HG02973 (cell line): ENCODE measurements around the gene SOWAHC.
"Not testable (repeated sequence)": the region's sequence is repeated elsewhere in the genome, so short reads cannot be mapped to it uniquely, and the experiment has no call there.

Experiments used
- ATAC-seq: cut with Tn5 transposase; IDR thresholded peaks from one replicate; pipeline ENCODE4 v1.9.1; 2021; ENCODE audit warnings: moderate library complexity; ENCODE audit not compliant: unreplicated experiment

SOWAHC gene, protein sequence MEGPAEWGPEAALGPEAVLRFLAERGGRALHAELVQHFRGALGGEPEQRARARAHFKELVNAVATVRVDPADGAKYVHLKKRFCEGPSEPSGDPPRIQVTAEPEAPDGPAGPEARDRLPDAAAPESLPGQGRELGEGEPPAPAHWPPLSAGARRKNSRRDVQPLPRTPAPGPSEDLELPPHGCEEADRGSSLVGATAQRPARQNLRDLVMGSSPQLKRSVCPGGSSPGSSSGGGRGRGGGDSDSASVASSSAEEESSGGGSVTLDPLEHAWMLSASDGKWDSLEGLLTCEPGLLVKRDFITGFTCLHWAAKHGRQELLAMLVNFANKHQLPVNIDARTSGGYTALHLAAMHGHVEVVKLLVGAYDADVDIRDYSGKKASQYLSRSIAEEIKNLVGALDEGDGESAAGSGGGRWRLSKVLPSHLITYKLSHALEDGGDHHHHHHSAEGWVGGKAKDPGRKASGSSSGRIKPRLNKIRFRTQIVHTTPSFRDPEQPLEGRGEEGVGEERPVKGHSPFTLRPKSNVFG

DNA sequence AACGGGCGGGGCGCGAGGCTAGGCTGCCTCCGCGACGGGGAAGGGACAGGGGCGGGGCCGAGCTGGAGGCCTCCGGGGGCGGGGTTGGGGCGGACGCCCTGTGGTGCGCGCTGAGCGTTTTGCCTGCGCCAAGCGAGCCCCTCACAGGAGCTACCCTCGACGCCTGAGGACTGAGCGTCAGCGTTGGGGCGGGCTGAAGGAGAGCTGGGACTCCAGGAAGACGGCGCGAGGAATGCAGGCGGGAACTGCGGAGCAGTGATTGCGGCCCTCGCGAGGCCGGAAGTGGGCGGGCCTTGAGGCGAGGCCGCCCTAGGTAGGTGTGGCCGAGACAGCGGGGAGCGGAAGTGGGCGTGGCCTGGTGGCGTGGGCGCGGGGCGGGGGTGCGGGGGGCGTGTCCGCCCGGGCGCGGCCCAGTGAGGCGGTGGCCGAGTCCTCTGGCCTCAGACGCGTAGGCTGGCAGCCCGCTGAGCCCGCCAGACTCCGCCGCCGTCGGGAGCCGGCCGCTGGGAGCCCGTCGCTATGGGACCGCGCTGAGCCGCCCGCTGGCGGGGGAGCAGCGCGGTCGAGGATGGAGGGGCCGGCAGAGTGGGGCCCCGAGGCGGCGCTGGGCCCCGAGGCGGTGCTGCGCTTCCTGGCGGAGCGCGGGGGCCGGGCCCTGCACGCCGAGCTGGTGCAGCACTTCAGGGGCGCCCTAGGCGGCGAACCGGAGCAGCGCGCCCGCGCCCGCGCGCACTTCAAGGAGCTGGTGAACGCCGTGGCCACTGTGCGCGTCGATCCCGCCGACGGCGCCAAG, at the start of gene SOWAHC, which contains the start of gene SEPTIN10:
Gene SOWAHC, plus strand, starts transcription at position 443 of the 793 bp plus-strand sequence. Its CDS starts 126 bp downstream, at position 569.
Gene SEPTIN10, minus strand, starts transcription at position 45 of the 793 bp plus-strand sequence. CDS start 139 bp downstream, outside the sequence.
- peak; percentile 84 for ATAC-seq

DNA sequence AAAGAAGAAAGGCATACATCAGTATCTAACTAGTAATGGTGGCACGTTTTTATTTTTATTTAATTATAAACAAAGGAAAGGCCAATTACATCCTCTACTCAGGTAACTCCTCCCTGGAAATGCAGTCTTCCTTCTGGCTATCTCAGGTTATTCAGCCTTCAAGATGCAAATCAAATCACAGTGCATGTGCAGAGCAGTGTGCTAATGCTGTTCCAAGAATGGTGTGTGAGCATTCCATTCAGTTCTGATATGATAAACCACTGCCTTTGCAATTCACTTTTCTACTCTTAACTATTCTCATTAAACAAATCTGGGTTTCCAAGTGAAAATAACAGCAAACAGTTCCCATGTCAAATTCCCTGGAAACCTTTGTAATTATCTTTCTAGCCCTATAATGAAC, 38.8 kb upstream of the SOWAHC start:
- no peak for ATAC-seq

DNA sequence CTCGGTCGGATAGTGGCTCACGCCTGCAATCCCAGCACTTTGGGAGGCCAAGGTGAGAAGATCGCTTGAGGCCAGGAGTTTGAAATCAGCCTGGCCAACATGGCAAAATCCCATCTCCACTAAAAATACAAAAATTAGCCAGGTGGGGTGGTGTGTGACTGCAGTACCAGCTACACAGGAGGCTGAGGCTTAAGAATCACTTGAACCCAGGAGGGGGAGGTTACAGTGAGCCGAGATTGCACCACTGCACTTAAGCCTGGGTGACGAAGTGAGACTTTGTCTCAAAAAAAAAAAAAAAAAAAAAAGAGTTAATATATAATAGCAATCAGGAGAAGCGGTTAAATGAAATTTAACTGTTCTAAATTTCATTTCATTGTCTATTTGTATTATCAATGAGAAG, 36.5 kb upstream of the SOWAHC start:
- not testable (repeated sequence) for ATAC-seq

DNA sequence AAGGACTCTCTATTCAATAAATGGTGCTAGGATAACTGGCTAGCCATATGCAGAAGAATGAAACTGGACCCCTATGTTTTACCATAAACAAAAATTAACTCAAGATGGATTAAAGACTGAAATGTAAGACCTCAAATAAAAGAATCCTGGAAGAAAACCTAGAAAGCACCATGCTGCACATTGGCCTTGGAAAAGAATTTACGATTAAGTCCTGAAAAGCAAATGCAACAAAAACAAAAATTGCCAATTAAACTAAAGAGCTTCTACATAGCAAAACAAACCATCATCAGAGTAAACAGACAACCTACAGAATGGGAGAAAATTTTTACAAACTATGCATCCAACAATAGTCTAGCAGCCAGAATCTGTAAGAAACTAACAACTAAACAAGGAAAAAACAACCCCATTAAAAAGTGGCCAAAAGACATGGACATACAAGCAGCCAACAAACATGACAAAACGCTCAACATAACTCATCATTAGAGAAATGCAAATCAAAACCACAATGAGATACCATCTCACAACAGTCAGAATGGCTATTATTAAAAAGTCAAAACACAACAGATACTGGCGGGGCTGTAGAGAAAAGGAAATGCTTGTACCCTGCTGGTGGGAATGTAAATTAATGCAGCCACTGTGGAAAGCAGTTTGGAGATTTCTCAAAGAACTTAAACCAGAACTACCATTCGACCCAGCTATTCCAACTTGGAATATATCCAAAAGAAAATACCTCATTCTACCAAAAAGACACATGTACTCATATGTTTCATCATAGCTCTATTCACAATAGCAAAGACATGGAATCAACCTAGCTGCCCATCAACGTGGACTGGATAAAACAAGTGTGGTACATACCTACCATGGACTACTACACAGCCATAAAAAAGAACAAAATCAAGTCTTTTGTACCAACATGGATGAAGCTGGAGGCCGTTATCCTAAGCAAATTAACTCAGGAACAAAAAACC, 31.0 kb upstream of the SOWAHC start:
- no peak for ATAC-seq

DNA sequence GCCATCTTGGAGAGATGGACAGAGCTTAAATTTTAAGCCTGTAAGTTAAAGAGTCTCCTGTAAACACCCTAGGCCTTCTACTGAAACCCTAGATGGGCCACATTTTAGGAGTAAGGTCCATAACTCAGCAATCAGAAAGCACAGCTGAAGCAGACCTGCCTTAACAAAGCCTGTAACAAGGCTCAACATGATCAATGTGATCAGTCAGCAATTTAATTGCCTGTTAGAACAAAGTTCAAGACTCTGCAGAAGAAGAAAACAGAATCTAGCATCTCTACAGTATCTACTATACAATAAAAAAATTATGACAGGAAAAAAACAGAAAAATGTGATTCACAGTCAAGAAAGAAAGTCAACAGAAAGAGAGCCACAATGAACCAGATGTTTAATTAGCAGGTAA, 27.5 kb upstream of the SOWAHC start:
- no peak for ATAC-seq

DNA sequence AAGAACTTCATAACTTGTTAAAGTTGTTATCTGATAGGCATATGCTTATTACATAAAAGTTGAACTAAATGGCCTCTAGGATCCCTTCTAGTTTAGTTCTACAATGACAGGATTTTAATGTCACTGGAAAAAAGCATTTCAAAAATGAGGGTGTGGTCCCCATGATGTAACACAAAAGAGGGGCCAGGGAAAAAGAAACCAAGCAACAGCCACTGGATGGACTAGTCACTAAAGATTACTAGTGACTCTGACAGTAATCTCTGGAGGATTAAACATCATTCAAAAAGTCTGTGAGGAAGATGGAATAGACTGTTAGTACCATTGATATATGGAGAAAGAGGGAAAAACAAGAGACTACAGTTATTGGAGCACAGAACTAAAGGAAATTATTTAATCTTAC, 23.0 kb upstream of the SOWAHC start:
- no peak for ATAC-seq

DNA sequence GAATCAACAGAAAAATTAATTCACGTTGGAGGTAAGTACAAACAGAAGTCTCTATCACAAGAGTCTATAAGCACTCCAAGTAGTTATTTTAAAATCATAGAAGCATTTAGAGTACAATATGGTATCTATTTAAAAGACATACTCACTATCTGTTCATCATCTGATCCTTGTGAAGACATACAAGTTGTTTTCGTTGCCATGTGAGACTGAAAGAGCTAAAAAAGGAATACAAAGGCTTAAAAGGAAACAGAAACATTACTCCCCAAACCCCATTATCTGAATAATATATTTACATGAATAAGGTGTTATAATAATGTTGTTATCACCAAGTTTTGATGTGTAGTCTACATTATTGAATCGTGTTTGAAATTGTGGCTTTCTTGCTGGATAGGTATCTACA, 21.3 kb upstream of the SOWAHC start:
- ATAC-seq, result no peak

DNA sequence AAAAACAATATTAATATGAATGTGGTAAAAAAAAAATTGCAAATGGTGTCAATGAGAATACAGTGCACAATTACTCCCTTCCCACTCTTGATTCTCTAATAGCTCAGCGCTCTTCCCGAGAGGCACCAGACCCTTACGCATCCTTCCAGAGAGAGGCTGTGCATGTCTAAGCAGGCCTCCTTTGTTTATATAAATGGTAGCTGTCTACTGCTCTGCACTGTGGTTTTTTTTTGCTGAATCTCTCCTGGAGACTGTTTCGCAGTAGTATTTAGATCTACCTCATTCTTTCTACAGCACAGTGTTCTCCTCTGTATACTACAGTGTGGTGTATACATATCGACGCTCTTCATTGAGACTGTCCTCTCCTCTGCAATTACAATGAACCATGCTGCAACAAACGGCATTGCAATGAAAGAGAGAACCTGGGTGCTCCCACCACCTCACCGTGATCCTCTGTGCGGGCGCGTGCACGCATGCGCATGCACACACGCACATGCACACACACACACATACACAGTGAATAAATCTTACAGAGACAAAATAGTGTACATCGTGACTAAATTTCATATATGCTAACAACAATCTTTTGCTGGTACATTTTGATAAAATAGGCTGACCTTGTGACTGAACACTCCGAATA, 19.8 kb upstream of the SOWAHC start:
- ATAC-seq, result no peak

DNA sequence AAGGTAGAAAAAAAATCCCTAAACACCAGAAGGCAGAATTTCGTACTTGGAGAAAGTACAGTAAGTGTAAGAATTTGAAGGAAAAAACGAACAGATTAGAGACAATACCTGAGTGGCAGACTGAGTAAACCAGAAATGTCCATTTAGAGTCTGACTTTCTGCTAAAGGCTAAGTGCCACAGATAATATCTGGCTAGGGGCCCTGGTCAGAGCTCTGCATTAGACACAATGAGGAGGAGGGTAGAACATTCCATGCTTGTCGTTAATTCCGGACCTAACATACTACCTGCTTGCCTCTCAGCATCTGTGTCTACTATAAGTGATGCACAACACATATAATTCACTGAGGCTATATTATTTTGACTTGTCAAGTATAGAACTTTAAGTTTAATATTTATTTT, 18.5 kb upstream of the SOWAHC start:
- ATAC-seq, result no peak

DNA sequence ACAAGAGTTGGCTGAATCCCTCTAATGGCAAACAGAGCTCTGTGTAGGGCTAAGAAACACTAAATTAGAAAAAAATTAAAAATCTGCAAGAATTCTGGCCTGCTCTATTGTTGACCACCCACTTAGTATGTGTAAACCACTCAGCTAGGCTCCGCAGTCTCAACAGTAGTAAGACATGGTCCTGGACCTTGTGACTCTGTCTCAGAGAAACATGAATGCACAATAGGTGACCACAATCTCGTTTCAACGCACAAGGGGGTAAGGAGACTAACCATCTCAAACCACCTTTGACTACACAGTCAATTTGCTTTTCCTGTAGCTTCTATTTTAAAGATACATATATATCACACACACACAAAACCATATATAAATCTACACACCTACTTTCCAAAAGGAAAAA, 16.9 kb upstream of the SOWAHC start:
- no peak for ATAC-seq

DNA sequence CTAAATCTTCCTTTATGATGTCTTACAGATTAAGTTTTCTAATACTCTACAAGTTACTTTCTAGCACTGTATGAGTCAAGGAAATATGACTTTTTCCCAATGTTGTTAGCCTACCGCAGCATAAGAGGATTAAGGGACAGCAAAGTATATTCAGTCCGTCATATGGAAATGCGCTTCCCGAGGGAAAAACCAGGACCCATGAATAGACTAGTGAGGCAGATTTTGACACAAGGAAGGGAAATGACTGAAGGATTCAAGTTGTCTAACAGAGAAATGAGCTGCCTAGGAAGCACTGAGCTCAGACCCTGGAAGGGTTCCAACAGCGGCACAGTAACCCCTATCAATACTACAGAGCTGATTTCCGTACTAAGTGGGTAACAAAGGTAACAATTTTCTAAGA, 12.4 kb upstream of the SOWAHC start:
- ATAC-seq, result no peak

DNA sequence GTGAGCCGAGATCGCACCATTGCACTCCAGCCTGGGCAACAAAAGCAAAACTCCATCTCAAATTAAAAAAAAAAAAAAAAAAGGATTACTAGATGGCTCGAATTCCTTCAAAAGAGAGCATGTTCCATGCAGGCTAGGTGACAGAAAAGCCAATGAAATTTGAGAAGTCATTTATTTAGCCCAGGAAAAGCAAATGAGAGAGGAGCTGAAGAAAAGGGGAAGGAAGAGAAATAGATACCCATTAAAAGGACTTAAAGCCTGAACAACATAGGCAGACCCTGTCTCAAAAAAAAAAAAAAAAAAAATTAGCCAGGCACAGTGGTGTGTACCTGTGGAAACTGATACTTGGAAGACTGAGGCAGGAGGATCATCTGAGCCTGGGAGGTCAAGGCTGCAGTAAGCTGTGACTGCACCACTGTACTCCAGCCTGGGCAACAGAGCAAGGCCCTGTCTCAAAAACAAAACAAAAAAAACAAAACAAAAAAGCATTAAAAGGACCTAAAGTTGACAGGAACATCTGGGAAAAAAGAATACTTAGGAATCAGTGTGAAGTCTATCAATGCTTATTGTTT, 11.5 kb upstream of the SOWAHC start:
- no peak for ATAC-seq

DNA sequence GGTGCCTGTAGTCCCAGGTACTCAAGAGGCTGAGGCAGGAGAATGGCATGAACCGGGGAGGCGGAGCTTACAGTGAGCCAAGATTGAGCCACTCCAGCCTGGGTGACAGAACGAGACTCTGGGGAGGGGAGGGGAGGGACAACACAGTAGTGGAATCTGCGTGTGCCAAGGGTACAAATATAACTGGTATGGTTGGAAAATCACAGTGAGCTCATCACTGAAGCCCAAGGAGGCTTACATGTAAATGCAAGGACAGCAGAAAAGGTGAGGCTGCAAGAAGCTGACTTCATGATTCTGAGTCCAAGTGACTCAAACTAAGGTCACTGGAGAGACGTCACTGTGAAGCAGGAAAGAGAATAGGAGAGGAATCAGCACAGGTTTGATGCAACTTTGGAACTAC, 9.6 kb upstream of the SOWAHC start:
- no peak for ATAC-seq

DNA sequence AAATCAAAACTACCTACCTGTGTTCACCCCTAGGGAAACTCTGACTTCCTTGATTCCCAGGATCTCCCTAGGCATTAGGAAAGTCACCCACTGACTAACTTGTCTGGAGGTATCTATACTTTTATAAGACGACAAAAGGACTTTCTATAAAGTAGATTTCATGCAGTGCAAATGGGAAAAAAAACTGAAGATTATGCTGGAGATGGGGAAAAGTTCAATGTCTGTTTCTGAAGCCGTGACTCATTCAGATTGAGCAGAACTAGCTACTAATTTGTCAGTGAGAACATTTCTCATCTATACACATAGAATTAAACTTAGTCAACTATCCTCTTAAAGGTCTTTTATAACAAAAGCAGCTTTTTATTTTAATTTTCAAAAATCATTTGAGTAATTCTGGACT, 6.4 kb upstream of the SOWAHC start:
- ATAC-seq, result no peak

DNA sequence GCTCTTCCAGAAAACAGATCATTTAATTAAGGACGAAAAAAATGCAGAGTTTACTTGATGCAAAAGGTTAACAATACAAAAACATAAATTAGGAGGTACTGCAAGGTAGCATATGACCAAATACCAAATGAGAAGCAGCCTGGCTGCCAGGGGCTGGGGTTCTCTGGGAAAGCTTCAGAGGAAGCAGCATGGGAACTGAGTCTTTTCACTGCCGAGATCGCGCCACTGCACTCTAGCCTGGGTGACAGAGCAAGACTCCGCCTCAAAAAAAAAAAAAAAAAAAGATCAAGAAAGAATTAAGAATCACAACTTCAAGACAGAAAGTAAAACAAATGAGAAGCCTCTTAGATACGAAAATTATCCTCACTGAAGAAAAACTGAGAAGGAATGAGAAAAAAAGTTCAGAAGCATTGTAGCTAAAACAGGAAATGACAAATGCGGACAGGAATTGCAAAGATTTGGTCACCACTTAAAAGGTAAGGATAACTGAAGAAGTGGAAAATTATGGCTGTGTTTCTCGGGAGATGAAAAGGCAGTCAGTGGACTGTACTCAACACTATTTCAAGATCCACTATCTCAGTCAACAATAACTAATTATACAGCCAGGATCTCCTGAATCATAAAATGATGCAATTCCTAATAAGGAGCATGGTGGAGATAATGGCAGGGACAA, 4.7 kb upstream of the SOWAHC start:
- no peak for ATAC-seq

DNA sequence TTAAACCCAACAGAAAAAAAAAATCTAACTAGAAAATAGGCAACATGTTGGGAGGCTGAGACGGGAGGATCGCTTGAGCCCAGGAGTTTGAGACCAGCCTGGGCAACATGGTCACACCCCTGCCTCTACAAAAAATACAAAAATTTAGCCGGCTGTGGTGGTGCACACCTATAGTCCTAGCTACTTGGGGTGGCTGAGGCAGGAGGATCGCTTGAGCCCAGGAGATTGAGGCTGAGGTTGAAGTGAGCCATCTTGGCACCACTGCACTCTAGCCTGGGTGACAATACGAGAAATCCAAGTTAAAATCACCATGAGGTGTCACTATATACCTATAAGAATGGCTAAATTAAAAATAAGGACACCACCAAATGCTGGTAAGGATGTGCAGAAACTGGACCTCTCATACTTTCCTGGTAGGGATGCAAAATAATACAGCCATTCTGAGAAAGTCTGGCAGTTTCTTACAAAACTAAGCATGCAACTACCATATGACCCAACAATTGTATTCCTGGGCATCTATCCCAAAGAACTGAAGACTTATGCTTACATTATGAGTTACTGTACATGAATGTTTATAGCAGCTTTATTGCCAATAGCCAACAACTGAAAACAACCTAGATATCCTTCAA, 2.6 kb upstream of the SOWAHC start:
- ATAC-seq, result no peak

DNA sequence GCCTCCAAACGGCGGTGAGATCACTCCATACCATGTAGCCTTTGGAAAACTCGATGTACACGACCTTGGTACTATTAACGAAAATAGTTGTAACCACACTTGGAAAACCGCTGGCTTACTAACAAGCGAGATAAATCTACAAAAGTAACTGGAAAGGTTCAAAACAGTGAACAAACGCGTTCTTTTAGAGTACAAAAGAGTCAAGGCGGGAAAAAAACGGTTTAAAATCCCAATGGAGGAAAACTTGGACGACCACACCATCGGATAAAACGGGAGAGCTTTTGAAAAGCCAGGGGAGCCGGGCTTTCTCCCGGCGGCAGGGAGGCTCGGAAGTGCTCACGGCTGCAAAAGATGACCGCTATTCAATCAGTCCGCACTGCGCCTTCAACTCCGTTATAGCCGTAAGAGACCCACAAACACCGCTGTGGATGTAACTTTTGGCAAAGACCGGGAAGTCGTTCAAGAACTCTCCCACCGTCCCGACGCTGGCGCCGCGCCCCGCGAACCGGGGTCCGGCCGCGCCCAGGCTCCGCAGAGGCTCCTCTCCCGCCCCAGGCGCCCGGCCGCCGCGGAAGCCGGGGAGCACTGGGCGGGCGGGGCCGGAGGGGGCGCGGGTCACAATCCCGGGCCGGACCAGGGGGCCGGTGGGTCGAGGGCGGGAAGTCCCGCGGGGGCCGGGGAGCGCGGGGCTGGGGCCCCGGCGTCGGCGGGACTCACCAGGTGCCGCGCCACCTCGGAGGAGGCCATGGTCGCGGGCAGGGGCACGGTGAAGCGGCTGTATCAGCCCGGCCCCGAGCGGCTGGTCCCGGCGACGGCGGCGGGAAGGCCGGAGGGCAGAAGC, 863 bp upstream of the SOWAHC start:
- no peak for ATAC-seq
